Tibial artery (tissue), 4 donors: ENCODE measurements around the gene CANX.

Source experiments
- DNase-seq, 2 donors: peaks; one replicate each; pipeline ENCODE4 v3.0.0-alpha.2; 2019
- H3K27ac ChIP-seq, 2 donors: fragments of 200-600 bp; sonication (generic) in 1 of 2; 1 replicate in 1 of 2; 2 replicates in 1 of 2; pipeline ENCODE4 v1.5.1; 2018 to 2019; ENCODE audit warnings: mild to moderate bottlenecking in 1 of 2
- H3K27me3 ChIP-seq, 2 donors: fragments of 200-600 bp; sonication (generic) in 1 of 2; one replicate each; pipeline versions ENCODE4 v1.5.1 to v1.6.0; 2016 to 2019
- H3K36me3 ChIP-seq, 3 donors: fragments of 200-600 bp; sonication (generic) in 2 of 3; one replicate each; pipeline ENCODE4 v1.5.1; 2016 to 2019; ENCODE audit warnings: mild to moderate bottlenecking in 2 of 3
- H3K4me1 ChIP-seq, 4 donors: fragments of 200-600 bp; sonication (generic) in 2 of 4; 1 replicate in 3 of 4; 2 replicates in 1 of 4; pipeline ENCODE4 v1.5.1; 2016 to 2019
- H3K4me3 ChIP-seq, 2 donors: fragments of 200-600 bp; sonication (generic) in 1 of 2; 1 replicate in 1 of 2; 2 replicates in 1 of 2; pipeline ENCODE4 v1.5.1; 2018 to 2019; ENCODE audit warnings: mild to moderate bottlenecking in 2 of 2
- H3K9me3 ChIP-seq, 3 donors: fragments of 200-600 bp; sonication (generic) in 1 of 3; one replicate each; pipeline ENCODE4 v1.5.1; 2016 to 2019
- intact Hi-C: fragments of 100-400 bp; cut with DNase I; formaldehyde crosslinking; loops from one replicate; pipeline ENCODE4 v1.15.0; 2023; ENCODE audit warnings: low total_unique reads
- TF ChIP-seq, protein P1 (sequence below), 2 experiments: fragments of 200-600 bp in 1 of 2; fragments of 450-650 bp in 1 of 2; IDR thresholded peaks; one replicate each; pipeline ENCODE4 v1.5.1; 2017 to 2019; ENCODE audit warnings: antibody characterized with exemption in 2 of 2, mild to moderate bottlenecking in 1 of 2, moderate library complexity in 1 of 2

CANX gene

DNA sequence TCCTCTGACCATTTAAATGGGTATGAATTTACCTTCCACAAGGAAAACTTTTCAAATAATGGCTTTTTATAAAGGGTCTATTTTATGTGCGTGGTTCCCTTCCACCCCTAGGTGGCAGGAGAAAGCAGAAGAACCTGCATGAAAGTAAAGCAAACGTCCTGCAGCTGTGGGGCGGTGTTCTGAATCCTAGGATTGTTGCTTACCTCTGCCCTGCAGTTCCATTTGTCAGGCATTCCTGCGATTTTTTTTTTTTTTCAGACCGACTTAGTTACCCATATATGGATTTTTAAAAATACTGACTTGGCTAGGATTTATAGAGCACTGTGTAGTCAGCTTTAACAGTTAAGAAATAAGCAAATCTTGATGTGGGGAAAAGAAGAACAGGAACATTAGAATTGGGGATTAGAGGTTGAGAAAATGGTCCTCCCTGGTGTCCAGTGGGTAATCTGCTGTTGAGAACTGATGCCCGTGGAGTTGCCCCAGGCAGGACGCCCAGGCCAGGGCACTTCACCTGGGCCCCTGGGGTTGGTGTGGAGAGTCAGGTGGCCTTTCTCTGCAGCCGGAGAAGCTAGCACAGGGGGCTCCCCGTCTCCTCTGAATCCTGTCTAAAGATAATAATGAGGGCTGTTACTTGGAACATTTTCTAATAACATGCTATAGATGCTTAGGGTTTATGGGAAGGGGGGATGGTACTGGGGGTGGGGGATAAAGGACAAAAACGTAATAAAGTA lies 64.6 kb downstream of the CANX start:
- peak overlapping the region; percentile 55 to 70 for H3K27ac ChIP-seq
- DNase-seq: peak; percentile 77 to 78
- H3K9me3 ChIP-seq: no peaks in the 10 kb centered on the region
- peaks cover 0 to 74% (median 55%) of the 10 kb centered on the region in 4 donors for H3K4me1 ChIP-seq
- intact Hi-C loops: loop anchor here (5.0 kb wide), 2 partner anchors 34 to 94 kb away; partner anchors contain the start of gene MRNIP
- no peaks in the 10 kb centered on the region for H3K27me3 ChIP-seq
- peaks cover 5 to 32% (median 12%) of the 10 kb centered on the region in 3 donors for H3K36me3 ChIP-seq
- TF ChIP-seq, protein P1, sequence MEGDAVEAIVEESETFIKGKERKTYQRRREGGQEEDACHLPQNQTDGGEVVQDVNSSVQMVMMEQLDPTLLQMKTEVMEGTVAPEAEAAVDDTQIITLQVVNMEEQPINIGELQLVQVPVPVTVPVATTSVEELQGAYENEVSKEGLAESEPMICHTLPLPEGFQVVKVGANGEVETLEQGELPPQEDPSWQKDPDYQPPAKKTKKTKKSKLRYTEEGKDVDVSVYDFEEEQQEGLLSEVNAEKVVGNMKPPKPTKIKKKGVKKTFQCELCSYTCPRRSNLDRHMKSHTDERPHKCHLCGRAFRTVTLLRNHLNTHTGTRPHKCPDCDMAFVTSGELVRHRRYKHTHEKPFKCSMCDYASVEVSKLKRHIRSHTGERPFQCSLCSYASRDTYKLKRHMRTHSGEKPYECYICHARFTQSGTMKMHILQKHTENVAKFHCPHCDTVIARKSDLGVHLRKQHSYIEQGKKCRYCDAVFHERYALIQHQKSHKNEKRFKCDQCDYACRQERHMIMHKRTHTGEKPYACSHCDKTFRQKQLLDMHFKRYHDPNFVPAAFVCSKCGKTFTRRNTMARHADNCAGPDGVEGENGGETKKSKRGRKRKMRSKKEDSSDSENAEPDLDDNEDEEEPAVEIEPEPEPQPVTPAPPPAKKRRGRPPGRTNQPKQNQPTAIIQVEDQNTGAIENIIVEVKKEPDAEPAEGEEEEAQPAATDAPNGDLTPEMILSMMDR (IDR thresholded peaks at IDR 0.05): peak; percentile 81 to 86
- no peak overlapping the region for H3K4me3 ChIP-seq

DNA sequence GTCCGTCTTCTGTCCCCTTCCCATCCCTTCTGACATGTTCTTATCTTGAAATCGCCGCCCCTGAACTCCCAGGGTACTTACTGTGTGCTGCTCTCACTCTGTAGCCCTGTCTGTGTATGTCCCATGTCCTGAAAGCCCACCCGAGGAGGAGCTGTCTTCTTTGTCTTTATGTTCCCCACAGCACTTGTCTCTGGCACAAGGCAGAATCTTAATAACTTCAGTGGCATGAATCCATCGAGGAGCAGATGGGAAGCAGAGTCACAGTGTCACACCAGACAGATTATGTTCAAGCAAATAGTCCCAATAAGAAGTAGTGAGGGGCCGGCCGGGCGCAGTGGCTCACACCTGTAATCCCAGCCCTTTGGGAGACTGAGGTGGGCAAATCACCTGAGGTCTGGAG lies 65.3 kb downstream of the CANX start:
- H3K4me1 ChIP-seq: peaks cover 0 to 74% (median 57%) of the 10 kb centered on the region in 4 donors
- peak overlapping the region; percentile 55 to 70 for H3K27ac ChIP-seq
- intact Hi-C loops: loop anchor here (5.0 kb wide), 2 partner anchors 33 to 93 kb away; partner anchors contain the start of gene MRNIP
- TF ChIP-seq, protein P1 (IDR thresholded peaks at IDR 0.05): no peak
- peaks cover 7 to 36% (median 19%) of the 10 kb centered on the region in 3 donors for H3K36me3 ChIP-seq
- H3K9me3 ChIP-seq: no peaks in the 10 kb centered on the region
- H3K27me3 ChIP-seq: no peaks in the 10 kb centered on the region
- no peak for DNase-seq
- no peak overlapping the region for H3K4me3 ChIP-seq

DNA sequence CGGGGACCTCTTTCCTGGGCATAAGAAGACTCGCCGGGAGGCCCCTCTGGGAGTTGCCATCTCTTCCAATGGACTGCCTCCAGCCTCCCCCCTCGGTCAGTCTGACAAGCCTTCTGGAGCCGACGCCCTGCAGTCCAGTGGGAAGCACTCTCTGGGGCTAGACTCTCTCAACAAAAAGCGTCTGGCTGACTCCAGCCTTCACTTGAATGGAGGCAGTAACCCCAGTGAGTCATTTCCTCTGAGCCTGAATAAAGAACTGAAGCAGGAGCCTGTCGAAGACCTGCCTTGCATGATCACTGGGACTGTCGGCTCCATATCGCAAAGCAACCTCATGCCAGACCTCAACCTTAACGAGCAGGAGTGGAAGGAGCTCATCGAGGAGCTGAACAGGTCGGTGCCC lies 66.6 kb downstream of the CANX start:
- Histone ChIP-seq H3K9me3 (no peaks in the 10 kb centered on the region), H3K36me3 (peaks cover 20 to 49% (median 32%) of the 10 kb centered on the region in 3 donors), H3K27ac (peak overlapping the region; percentile 49 to 70), H3K4me3 (no peak overlapping the region), H3K27me3 (no peaks in the 10 kb centered on the region), H3K4me1 (peaks cover 0 to 61% (median 54%) of the 10 kb centered on the region in 4 donors)
- TF ChIP-seq, protein P1 (IDR thresholded peaks at IDR 0.05): no peak
- DNase-seq: peak; percentile 54 to 79
- intact Hi-C loops: no loop called here

DNA sequence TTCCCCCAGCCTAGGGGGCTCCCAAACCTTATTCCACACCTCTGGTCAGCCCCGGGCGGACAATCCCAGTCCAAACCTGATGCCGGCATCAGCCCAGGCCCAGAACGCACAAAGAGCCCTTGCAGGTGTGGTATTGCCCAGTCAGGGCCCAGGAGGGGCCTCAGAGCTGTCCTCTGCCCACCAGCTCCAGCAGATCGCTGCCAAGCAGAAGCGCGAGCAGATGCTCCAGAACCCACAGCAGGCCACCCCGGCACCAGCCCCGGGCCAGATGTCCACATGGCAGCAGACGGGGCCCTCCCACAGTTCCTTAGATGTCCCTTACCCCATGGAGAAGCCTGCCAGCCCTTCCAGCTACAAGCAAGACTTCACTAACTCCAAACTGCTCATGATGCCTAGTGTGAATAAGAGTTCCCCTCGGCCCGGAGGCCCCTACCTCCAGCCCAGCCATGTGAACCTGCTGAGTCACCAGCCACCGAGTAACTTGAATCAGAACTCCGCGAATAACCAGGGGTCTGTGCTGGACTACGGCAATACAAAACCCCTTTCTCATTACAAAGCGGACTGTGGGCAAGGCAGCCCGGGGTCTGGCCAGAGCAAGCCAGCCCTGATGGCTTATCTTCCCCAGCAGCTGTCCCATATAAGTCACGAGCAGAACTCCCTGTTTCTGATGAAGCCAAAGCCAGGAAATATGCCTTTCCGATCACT lies 67.4 kb downstream of the CANX start:
- Histone ChIP-seq H3K27ac (peak overlapping the region; percentile 49 to 70), H3K9me3 (no peaks in the 10 kb centered on the region), H3K27me3 (no peaks in the 10 kb centered on the region), H3K4me1 (peaks cover 0 to 61% (median 54%) of the 10 kb centered on the region in 4 donors), H3K36me3 (peaks cover 28 to 57% (median 38%) of the 10 kb centered on the region in 3 donors), H3K4me3 (no peak overlapping the region)
- intact Hi-C loops: no loop called here
- no peak for DNase-seq
- TF ChIP-seq, protein P1 (IDR thresholded peaks at IDR 0.05): no peak

GRCh38 chr5:179766726-179767455 lies 68.1 kb downstream of the CANX start:
- TF ChIP-seq, protein P1 (IDR thresholded peaks at IDR 0.05): no peak
- H3K27ac ChIP-seq: peak overlapping the region; percentile 49 to 70
- intact Hi-C loops: no loop called here
- H3K27me3 ChIP-seq: no peaks in the 10 kb centered on the region
- no peak overlapping the region for H3K4me3 ChIP-seq
- DNase-seq: no peak
- H3K4me1 ChIP-seq: peaks cover 0 to 55% (median 50%) of the 10 kb centered on the region in 4 donors
- H3K9me3 ChIP-seq: no peaks in the 10 kb centered on the region
- H3K36me3 ChIP-seq: peaks cover 35 to 64% (median 45%) of the 10 kb centered on the region in 3 donors
